Skeletal muscle satellite cell (primary cell): ENCODE results near the gene MXI1.
"Not testable (repeated sequence)": the region's sequence is repeated elsewhere in the genome, so short reads cannot be mapped to it uniquely, and the experiment has no call there.

Experiments used
- H3K27me3 ChIP-seq: 2 replicates; pipeline ENCODE4 v1.7.0; 2013; ENCODE audit warnings: low read length; ENCODE audit not compliant: control insufficient read depth, insufficient read depth
- H3K36me3 ChIP-seq: 2 replicates; pipeline ENCODE4 v1.7.0; 2013; ENCODE audit warnings: mild to moderate bottlenecking, control low read depth, low read length; ENCODE audit not compliant: insufficient read depth
- H3K4me1 ChIP-seq: 2 replicates; pipeline ENCODE4 v1.7.0; 2013; ENCODE audit warnings: low read length; ENCODE audit not compliant: control insufficient read depth, insufficient read depth
- H3K4me2 ChIP-seq: 2 replicates; pipeline ENCODE4 v1.7.0; 2013; ENCODE audit warnings: mild to moderate bottlenecking, low read length
- H3K4me3 ChIP-seq: 2 replicates; pipeline ENCODE4 v1.7.0; 2013; ENCODE audit warnings: low read length
- H3K9ac ChIP-seq: 2 replicates; pipeline ENCODE4 v1.7.0; 2013; ENCODE audit warnings: mild to moderate bottlenecking, low read depth, low read length, moderate library complexity
- H3K9me3 ChIP-seq: replicated peaks from 2 replicates; pipeline ENCODE4 v1.7.0; 2013; ENCODE audit warnings: mild to moderate bottlenecking, control low read depth, low read length

The MXI1 gene

DNA sequence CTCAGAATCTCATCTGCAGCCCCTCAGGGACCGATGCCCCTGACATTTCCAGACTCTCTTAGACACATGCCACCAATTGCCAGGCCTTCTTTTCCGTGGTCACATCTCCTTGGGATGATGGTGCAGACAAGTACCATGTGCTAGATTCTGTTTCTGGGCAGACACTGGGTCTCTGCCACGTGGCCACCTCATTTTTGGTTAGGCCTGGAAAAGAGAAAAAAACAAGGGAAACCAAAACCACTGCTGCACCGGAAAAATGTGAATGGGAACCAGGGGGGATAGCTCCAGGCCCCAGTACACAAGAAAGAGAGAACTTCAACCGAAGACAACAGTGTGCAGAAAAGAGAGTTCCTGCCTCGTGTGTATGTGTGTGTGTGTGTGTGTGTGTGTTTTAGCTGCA is 23.0 kb upstream of the MXI1 start:
- H3K4me3 ChIP-seq: no peak overlapping the region
- H3K36me3 ChIP-seq: no peaks in the 10 kb centered on the region
- no peaks in the 10 kb centered on the region for H3K4me1 ChIP-seq
- peaks cover 14% of the 10 kb centered on the region for H3K27me3 ChIP-seq
- H3K9me3 ChIP-seq: no peaks in the 10 kb centered on the region
- H3K4me2 ChIP-seq: no peak overlapping the region
- no peak overlapping the region for H3K9ac ChIP-seq

DNA sequence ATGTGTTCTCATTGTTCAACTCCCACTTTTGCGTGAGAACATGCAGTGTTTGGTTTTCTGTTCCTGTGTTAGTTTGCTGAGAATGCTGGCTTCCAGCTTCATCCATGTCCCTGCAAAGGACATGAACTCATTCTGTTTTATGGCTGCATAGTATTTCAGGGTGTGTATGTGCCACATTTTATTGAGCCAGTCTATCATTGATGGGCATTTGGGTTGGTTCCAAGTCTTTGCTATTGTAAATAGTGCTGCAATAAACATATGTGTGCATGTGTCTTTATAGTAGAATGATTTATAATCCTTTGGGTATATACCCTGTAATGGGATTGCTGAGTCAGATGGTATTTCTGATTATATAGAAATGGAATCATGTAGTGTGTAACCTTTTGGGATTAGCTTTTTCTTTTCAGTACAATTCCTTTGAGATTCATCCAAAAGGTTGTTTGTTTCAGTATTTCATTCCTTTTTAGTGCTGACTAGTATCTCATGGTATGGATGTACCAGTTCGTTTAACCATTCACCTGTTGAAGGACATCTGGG is 21.7 kb upstream of the MXI1 start:
- H3K9me3 ChIP-seq, H3K4me3 ChIP-seq, H3K4me2 ChIP-seq, H3K9ac ChIP-seq, H3K4me1 ChIP-seq, H3K36me3 ChIP-seq: not testable (repeated sequence)
- H3K27me3 ChIP-seq: peaks cover 20% of the 10 kb centered on the region

DNA sequence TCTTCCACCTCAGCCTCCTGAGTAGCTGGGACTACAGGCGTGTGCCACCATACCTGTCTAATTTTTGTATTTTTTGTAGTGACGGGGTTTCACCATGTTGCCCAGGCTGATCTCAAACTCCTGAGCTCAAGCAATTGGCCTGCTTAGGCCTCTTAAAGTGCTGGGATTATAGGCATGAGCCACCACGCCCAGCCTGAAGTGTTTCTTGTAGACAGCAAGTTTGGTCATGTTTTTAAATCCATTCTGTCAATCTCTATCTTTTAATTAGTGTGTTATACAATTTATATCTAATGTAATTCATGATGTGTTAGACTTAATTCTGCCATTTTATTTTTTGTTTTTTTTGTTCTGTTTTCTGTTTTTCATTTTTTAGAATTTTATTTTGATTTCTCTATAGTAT is 17.2 kb upstream of the MXI1 start:
- Histone ChIP-seq H3K4me3 (no peak overlapping the region), H3K4me1 (no peaks in the 10 kb centered on the region), H3K27me3 (peaks cover 26% of the 10 kb centered on the region), H3K9ac (no peak overlapping the region), H3K4me2 (no peak overlapping the region), H3K36me3 (no peaks in the 10 kb centered on the region), H3K9me3 (no peaks in the 10 kb centered on the region)

DNA sequence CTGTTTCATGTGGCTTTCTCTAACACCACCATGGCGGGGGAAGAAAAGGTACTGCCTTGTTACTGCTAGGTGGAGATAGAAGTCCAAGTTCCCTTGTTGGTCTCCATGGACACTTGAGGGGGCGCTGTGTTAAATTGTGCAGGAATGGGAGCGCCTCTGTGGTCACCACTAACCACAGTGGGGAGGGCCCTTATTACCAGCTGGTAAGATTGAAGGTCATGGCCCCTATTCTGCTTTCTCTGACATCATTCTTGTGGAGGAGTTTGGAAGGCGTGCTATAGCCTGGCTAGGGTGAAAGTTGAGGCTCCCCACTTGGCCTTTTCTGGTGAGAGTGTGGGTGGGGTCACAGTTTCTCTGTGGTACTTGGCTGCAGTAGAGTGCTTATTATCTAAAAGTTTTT is 14.9 kb upstream of the MXI1 start:
- Histone ChIP-seq H3K27me3 (peaks cover 40% of the 10 kb centered on the region), H3K36me3 (no peaks in the 10 kb centered on the region), H3K4me1 (no peaks in the 10 kb centered on the region), H3K9me3 (no peaks in the 10 kb centered on the region), H3K9ac (no peak overlapping the region), H3K4me3 (no peak overlapping the region), H3K4me2 (no peak overlapping the region)

DNA sequence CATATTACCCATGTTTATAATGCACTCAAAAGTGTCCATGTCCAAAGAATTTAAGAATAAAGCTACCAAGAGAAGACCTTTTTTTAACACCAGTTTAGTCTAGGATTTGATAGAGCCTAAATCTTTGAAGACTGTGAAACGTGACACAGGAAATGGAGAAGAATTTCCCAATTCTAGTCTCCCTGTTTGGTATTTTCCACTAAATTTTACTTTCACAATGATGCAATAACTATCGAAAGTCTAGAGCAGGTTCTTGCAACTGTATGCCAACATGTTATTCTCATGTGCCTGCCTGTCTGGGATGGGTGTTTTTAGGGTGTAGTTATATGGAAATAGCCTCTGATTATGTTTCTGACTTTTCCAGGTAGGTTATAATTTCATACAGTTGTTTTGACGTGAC is 6.9 kb upstream of the MXI1 start:
- H3K4me3 ChIP-seq: no peak overlapping the region
- H3K36me3 ChIP-seq: no peaks in the 10 kb centered on the region
- no peaks in the 10 kb centered on the region for H3K9me3 ChIP-seq

DNA sequence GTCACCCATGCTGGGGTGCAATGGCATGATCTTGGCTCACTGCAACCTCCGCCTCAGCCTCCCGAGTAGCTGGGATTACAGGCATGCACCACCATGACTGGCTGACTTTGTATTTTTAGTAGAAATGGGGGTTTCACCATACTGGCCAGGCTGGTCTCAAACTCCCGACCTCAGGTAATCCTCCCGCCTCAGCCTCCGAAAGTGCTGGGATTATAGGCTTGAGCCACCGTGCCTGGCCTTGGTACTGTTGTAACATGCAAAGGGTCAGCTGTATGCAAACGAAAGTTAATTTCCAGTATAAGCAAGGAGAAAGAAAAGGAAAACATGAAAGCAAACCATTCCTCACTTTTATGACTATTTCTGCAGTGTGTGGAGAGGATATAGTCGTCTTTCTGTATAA is 6.4 kb upstream of the MXI1 start:
- H3K9ac ChIP-seq, H3K36me3 ChIP-seq, H3K4me1 ChIP-seq, H3K4me3 ChIP-seq, H3K9me3 ChIP-seq, H3K4me2 ChIP-seq: not testable (repeated sequence)
- H3K27me3 ChIP-seq: peaks cover 42% of the 10 kb centered on the region

More for the DNA sequence above, 6.9 kb upstream of the MXI1 start:
- H3K27me3 ChIP-seq: peaks cover 47% of the 10 kb centered on the region
- no peak overlapping the region for H3K4me2 ChIP-seq
- no peak overlapping the region for H3K9ac ChIP-seq
- no peaks in the 10 kb centered on the region for H3K4me1 ChIP-seq

DNA sequence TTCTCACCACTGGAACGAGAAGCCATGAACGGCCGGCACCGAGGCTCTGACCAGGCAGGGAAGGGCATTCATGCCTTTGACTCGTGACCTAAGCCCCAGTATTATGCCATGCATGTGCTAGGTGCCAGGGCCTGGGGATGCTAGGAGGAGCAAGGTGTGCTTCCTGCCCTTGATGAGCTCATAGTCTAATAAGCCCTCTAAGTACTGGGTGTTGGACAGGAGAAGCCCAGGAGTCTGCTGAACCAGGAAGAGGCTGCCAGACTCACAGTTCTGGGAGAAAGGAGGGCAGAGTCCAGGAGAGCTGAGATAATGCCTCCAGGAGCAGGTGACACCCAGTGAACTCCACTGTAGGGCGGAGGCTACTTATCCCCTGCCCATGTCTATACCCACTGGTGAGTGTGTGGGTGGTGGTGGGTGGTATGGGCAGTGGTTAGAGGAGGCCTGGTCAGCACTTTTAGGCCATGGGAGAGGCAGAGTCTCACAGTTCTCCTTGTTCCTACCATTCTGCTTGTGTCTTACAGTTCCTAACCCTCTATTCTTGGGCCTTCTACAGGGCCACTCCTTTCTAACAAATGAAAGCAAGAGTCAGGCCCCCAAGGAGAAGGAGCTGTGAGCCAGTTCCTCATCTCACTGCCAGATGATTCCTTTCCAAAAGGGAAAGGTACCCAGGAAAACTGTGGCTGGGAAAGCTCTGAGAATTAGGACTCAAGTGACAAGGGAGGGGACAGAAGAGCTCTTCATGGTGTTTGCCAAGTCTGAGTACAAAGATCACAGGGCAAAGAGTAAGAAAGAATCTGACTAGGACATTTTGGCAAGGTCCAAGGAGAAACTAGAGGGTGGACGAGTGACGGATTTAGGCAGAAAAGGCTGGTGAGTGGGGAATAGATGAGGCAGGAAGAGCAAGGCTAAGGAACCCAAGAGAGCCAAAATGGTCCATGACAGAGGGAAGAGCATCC is 3.6 kb upstream of the MXI1 start:
- no peaks in the 10 kb centered on the region for H3K36me3 ChIP-seq
- H3K9ac ChIP-seq: no peak overlapping the region
- no peak overlapping the region for H3K4me3 ChIP-seq
- H3K9me3 ChIP-seq: no peaks in the 10 kb centered on the region
- no peaks in the 10 kb centered on the region for H3K4me1 ChIP-seq
- no peak overlapping the region for H3K4me2 ChIP-seq
- H3K27me3 ChIP-seq: peaks cover 26% of the 10 kb centered on the region

DNA sequence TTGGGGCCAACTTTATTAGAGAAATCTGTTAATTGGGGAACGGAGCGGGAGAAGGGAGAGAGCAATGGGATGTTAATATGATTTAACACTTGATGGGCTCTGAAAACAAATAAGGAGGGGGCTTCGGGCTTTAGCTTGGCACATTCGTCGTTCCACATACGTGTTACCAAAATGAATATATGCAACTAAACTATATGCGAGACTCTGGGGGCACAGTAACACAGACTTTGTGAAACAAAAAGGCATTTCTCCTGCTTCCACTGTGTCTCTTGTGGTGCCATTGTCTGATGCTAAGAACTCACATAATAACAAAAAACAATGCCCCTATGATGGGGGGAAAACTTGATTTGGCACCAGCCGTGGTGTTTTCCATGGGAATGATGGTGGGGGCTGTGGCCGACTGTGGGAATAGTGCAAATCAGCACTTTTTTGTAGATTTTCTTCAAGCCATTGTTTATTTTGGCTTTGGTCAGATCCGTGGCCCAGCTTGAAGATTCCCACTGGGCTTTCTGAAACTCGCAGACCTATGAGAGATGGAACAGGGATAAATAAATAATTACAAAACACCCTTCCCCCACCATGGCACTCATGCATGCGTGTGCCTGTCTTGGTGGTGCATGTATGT is 2.2 kb upstream of the MXI1 start:
- Histone ChIP-seq H3K4me3 (no peak overlapping the region), H3K27me3 (peaks cover 15% of the 10 kb centered on the region), H3K4me1 (no peaks in the 10 kb centered on the region), H3K36me3 (no peaks in the 10 kb centered on the region), H3K9me3 (no peaks in the 10 kb centered on the region), H3K9ac (no peak overlapping the region), H3K4me2 (no peak overlapping the region)

DNA sequence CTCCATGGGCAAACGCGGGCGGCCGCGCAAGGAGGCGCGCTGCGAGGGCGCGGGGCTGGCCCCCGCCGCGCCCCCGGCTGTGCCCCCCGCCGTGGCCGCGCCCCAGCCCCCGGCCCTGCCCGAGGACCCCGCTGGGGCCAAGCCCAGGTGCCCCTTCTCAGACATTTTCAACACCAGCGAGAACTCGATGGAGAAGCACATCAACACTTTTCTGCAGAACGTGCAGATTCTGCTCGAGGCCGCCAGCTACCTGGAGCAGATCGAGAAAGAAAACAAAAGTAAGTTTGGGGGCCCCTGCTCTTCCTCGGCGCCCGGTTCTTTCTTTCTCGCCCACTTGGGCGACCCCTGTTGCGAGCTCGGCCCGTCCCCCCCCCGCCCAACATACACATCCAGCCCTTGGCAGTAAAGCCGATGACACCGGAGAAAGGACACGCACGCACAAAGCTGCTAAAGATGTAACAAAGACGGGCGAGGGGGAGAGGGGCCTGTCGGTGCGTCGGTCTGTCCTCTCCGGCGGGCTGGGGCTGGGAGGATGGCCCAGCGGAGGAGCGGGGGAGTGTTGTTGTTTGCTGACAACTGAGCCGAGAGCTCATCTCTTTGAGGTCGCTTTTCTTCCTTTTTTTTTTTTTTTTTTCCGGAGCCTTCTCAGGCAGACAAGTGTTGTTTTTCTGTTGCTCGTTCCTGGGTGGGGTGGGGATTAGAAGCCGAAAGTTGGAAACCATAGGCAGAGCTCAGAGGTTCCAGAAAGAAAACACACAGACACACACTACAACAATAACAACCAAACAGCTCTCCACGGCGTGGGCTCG is 604 bp downstream of the MXI1 start:
- H3K4me1 ChIP-seq: peaks cover 4% of the 10 kb centered on the region

DNA sequence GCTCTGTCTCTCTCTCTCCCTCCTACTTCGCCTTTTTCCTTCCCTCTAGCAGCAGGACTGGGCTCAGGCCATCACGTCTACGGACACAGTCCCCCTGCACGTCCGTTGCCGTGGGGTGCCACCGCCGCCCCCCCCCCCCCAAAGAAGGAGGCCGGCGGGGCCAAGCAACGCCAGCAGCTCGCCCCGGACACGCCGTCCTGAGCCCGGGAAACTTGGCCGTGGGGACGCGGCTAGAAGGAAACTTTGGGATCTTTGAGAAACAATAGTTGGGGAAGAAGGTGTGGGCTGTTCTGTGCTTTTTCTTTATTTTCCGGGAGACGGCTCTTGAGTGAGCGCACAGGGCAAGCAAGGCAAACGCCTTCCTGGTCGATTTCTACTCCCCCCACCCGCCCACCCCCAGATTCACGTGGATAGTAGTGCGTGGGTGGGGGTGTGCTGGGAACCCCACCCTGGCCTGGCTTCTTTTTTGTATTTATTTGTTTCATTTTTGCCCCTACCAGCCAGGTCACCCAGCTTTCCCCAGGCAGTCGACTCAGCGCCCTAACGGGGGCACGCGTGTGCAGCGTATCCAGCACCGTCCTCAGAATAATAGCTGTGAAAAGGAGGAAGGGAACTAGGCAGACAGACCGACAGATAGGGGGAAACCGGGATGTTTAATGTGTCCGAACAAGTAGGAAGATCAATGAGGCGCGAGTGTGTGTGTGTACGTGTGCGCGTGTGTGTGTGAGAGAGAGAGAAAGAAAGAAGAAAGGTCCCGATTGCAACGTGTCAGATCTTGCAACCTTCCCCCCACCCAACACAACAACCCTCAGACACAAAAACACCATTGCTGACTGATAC is 1.4 kb downstream of the MXI1 start:
- peak overlapping the region; percentile 77 for H3K4me3 ChIP-seq
- H3K4me1 ChIP-seq: peaks cover 4% of the 10 kb centered on the region
- H3K9ac ChIP-seq: peak overlapping the region; percentile 53
- H3K4me2 ChIP-seq: peak overlapping the region; percentile 98
- no peaks in the 10 kb centered on the region for H3K36me3 ChIP-seq
- H3K27me3 ChIP-seq: peaks cover 8% of the 10 kb centered on the region
- H3K9me3 ChIP-seq: no peaks in the 10 kb centered on the region

More for the DNA sequence above, 604 bp downstream of the MXI1 start:
- Histone ChIP-seq H3K36me3 (no peaks in the 10 kb centered on the region), H3K9ac (peak overlapping the region; percentile 53), H3K27me3 (peaks cover 11% of the 10 kb centered on the region), H3K4me3 (peak overlapping the region; percentile 77), H3K9me3 (no peaks in the 10 kb centered on the region), H3K4me2 (peak overlapping the region; percentile 98)
